ENCODE data around the gene MNAT1.

MNAT1 gene

GRCh38 chr14:60904381-60904780, 169.8 kb downstream of the MNAT1 start:
- no peak for DNase-seq

DNA sequence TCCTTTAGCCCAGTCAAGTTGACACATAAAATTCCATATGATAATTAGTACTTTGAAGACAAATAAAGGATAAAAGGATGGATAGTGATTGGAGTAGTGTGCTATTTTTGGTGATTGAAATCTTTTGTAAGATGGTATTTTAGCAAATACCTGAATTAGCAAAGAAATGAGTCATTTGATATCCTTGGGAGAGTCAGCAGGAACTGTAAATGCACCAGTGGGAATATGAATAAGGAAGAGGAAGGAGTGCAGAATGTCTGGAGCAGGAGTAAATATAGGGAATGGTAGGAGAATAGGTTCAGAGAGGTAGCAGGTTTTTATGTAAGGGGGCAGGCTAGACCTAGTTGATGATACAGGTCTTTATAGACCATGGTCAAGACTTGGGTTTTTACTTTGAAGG, 171.4 kb downstream of the MNAT1 start:
- no peak for DNase-seq

GRCh38 chr14:60915781-60916180, 181.2 kb downstream of the MNAT1 start:
- no peak for DNase-seq

GRCh38 chr14:60922050-60922449, 187.5 kb downstream of the MNAT1 start:
- no peak for DNase-seq

DNA sequence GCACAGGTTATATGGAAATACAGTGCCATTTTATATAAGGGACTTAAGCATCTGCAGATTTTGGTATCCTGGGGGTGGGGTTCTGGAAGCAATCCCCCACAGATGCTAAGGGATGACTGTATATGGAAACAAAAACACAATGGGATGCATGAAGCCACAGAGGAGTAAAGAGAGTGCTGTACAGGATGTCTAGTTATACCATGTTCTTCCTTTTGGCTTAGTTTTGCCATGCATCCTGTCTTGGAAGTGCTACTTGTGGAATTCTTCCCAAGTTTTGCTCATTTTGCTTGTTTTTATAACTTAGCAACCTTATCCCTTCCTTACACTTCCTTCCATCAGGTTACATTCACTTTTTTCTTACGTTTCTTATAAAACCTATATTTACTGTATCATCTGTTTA, 190.7 kb downstream of the MNAT1 start:
- DNase-seq: no peak

DNA sequence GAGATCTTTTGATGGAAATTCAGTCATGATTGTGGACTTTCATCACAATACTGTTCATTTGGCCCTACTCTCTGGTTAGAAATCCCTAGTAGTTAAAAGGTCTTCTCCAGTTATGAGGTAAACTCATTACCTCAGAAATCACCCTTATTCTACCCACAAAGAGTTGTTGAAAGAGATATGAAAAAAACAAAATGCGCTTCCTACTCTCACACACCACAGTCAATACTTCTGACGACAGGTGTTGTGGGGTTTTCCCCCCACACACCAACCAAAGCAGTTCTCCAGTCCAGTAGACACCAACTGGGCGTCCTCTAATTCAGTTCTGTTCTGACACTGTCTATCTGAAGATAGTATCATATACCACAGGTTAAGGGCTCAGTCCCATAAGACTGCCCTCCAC, 191.4 kb downstream of the MNAT1 start:
- DNase-seq: no peak

DNA sequence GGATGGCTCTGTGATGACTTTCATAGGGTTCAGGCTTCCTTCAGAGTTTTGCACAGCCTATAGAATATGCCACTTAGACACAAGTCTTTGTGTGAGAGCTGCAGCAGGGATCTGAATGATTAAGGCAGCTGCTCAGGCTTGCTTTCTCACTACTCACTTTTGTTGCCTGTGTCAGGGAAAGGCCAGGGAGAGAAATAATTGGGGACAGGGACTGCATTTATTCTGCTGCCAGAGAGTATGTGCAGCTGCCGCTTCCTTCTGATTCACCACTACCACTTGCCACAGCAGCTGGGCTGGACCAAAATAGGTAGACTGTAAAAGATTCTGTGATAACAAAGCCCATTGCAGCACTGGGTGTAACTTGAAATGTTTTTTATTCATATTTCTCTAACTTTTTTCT, 196.7 kb downstream of the MNAT1 start:
- DNase-seq: peak; percentile 5

GRCh38 chr14:60933920-60934655, 199.5 kb downstream of the MNAT1 start:
- no peak for DNase-seq

DNA sequence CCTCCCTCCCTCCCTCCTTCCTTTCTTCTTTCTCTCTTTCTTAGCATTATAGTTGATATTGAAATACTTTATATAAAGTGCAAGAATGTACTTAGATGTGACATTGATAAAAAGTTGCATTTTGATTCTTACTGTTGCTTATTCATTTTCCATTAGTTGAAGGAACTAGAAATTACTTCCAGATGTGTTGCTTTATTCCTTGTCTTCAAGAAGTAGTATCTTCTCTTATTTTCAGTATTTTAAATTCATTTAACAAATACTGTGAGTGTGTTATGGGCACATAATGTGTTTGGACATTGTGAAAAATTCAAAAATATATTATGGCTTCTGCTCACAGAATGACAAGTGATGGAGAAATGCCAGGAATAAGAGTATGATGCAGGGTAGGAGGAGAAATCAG, 200.8 kb downstream of the MNAT1 start:
- no peak for DNase-seq

GRCh38 chr14:60943637-60944032, 209.1 kb downstream of the MNAT1 start:
- no peak for DNase-seq

DNA sequence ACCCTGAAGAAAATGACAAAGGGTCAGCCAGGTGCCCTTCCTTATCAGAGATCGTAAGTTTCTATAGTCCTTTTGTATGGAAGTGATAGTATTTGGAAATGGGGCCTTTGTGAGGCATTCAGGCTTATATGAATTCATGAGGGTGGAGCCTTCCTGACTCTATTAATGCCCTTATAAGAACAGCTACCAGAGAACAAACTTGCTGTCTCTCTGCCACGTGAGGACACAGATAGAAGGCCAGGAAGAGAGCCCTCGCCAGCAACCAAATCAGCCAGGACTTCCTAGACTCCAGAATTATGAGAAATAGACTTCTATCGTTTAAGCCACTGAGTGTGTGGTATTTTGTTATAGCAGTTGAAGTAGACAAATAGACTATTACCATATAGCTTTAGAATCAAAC, 209.6 kb downstream of the MNAT1 start:
- no peak for DNase-seq

GRCh38 chr14:60945984-60946383, 211.4 kb downstream of the MNAT1 start:
- DNase-seq: no peak

DNA sequence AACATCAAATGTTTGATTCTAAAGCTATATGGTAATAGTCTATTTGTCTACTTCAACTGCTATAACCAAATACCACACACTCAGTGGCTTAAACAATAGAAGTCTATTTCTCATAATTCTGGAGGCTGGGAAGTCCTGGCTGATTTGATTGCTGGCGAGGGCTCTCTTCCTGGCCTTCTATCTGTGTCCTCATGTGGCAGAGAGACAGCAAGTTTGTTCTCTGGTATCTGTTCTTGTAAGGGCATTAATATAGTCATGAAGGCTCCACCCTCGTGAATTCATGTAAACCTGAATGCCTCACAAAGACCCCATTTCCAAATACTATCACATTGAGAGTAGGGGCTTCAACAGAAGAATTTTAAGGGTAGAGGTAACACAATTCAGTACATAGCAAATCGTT, 212.2 kb downstream of the MNAT1 start:
- DNase-seq: no peak

- DNase-seq: no peak
Observed at GRCh38 chr14:60951776-60952435, 217.3 kb downstream of the MNAT1 start.

DNA sequence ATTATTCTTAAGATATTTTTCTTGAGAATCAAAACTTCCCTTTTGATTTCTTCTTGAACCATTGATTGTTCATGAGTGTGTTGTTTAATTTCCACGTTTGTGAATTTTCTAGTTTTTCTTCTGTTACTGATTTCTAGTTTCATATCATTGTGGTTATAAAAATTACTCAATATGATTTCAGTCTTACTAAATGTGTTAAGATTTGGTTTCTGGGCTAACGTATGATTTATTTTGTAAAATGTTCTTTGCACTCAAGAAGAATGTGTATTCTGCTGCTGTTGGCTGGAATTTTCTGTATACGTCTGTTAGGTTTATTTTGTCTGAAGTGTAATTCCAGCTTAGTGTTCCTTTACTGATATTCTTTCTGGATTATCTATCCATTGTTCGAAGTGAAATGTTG, 221.6 kb downstream of the MNAT1 start:
- no peak for DNase-seq

DNA sequence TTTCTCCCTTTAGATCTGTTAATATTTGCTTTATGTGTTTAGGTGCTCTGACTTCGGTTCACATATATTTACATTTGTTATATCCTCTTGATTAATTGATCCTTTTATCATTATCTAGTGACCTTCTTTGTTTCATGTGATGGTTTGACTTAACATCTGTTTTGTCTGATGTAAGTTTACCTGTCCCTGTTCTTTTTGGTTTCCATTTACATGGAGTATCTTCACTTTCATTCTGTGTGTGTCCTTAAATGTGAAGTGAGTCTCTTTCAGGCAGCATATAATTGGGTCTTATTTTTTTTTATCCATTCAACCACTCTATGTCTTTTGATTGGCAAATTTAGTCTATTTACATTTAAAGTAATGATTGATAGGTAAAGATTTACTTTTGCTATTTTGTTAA, 222.1 kb downstream of the MNAT1 start:
- DNase-seq: no peak

- DNase-seq: no peak
Observed at GRCh38 chr14:60958146-60958545, 223.6 kb downstream of the MNAT1 start.

GRCh38 chr14:60963761-60964160, 229.2 kb downstream of the MNAT1 start:
- no peak for DNase-seq

GRCh38 chr14:60964904-60965303, 230.3 kb downstream of the MNAT1 start:
- DNase-seq: no peak

DNA sequence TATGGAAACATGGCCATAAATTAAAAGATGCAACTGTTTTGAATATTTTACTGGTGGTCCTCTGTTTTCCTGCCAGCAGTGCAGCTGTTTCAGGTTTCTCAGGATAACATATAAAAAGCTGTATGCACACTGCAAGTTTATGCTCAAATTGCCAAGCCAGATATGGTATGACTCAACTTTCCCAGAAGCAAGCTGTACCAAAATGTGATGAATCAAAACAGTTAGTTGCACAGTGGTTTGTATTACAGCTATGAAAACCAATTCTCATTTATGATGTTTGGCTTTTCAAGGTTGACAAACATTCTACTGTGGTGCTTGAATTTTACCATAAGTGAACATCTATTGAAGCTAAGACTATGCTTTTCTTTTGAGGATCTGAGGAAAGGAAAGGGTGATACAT, 230.8 kb downstream of the MNAT1 start:
- no peak for DNase-seq

GRCh38 chr14:60968099-60968498, 233.5 kb downstream of the MNAT1 start:
- no peak for DNase-seq

DNA sequence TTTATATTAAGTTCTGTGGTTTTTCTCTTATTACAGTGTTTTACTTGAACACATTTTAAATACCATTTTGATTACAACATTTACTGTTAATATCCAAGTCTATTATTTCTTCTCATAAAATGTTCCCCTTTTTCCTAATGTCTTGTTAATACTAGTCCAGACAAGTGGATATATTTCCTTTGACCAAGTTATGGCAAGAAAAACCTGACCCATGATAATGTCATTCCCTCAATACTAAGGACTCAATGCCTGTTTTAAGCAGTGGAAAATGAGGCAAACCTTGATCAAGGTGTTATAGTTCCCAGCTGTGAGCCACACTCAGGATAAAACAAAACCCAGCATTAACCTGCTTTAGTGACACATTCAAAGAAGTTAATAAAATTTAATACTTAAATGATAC, 234.1 kb downstream of the MNAT1 start:
- no peak for DNase-seq

GRCh38 chr14:60970146-60970545, 235.6 kb downstream of the MNAT1 start:
- DNase-seq: no peak

- no peak for DNase-seq
Observed at GRCh38 chr14:60971271-60971670, 236.7 kb downstream of the MNAT1 start.

DNA sequence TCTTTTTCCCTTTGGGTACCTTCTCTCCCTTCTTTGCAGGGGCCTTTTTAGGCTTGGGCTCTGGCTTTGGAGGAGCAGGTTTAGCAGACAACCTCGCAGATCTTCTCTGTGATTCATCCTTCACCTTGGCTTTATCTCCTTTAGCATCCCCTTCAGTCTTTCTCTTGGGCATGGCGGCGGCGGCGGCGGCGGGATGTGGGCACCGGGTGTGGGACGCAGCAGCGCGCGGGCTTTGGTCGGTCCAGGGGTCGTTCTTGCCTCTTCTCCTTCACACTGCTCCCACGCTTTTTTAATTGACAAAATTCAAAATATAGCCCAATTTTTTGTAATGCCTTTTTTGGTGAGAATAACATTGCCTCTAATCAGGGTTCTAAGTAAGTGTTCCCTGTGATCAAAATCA, 237.7 kb downstream of the MNAT1 start:
- DNase-seq: no peak

Data from NCI-H345 (cell line).